HCEC 1CT (cell line): Measurements from ENCODE around the gene HSD17B7.
A peak's percentile ranks its signal among the peaks of the same experiment; 100 is the strongest.
"Not testable (repeated sequence)": the region's sequence is repeated elsewhere in the genome, so short reads cannot be mapped to it uniquely, and the experiment has no call there.

Experiments
- DNase-seq: peaks from one replicate; pipeline ENCODE4 v3.0.0-alpha.2; 2017

The HSD17B7 gene, protein sequence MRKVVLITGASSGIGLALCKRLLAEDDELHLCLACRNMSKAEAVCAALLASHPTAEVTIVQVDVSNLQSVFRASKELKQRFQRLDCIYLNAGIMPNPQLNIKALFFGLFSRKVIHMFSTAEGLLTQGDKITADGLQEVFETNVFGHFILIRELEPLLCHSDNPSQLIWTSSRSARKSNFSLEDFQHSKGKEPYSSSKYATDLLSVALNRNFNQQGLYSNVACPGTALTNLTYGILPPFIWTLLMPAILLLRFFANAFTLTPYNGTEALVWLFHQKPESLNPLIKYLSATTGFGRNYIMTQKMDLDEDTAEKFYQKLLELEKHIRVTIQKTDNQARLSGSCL

DNA sequence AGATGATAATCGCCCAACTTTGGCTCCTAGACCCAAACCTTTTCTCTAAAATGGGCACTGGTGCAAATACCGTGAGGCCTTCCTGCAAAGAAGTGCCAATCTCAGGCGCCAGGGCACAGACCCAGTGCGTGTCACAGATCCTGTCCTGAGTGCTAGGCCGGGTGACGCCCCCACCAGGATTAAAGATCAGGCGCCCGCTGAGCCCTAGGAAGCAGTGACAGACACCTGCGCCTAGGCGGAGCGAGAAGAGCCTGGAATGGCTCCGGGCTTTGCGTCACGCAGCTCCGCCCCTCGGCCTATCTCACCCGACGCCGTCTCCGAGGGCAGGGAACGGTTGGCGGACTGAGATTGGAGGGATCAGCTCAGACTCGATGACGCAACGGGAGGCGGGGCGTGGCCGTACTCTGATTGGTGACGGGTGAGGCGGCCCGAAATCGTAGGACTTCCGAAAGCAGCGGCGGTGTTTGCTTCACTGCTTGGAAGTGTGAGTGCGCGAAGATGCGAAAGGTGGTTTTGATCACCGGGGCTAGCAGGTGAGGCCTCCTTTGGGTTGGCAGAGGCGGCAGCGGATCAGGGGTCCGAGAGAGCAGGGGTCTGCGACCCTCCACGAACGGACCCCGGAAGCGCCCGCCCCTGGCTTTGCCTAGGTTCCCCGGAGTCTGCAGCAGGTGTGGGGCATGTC is at the start of gene HSD17B7:
TSS of gene HSD17B7 (plus strand) at position 400 of the 682 bp plus-strand sequence. CDS start at position 499, 99 bp downstream.
- DNase-seq: peak; percentile 49

DNA sequence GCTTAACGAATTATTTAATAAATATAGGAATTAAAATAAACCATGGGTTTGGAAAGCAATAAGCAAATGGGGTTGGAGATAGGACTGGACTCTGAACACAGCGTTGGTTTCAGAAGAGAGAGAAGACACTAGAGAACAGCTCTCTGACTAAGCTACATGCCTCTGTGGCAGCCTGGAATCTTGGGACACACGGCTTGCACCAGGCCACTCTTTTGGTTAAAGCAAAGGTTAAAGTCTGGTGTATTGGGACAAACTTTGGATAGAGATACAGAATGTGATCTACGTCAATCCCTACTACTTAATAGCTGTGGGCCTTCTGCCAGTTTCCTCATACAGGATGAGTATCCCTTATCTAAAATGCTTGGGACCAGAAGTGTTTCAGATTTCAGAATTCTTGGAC is 49.7 kb upstream of the HSD17B7 start:
- no peak for DNase-seq

DNA sequence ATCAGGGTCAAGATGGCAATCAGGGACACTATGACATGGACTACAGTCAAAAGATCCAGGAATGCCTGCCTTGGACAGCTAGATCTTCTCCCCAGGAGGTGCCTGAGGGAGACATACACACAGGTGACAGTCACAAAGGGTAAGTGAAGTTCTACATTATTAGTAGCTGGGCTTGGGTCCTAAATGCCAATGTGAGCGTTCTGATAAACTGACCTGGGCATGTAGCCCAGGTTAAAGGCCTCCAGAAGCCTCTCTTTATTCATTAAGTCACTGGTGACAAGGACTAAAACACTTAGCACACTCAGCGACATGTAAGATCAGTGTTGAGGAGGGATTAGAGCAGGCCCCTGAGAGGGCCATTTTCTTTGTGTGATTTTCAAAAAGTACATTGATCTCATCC is 48.9 kb upstream of the HSD17B7 start:
- DNase-seq: no peak

DNA sequence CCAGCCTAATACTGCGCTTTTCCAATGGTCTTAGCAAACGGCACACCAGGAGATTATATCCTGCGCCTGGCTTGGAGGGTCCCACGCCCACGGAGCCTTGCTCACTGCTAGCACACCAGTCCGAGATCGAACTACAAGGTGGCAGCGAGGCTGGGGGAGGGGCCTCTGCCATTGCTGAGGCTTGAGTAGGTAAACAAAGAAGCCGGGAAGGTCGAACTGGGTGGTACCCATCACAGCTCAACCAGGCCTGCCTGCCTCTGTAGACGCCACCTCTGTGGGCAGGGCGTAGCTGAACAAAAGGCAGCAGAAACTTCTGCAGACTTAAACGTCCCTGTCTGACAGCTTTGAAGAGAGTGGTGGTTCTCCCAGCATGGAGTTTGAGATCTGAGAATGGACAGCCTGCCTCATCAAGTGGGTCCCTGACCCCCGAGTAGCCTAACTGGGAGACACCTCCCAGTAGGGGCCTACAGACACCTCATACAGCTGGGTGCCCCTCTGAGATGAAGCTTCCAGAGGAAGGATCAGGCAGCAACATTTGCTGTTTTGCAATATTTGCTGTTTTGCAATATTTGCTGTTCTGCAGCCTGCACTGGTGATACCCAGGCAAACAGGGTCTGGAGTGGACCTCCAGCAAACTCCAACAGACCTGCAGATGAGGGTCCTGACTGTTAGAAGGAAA is 44.1 kb upstream of the HSD17B7 start:
- DNase-seq: not testable (repeated sequence)

DNA sequence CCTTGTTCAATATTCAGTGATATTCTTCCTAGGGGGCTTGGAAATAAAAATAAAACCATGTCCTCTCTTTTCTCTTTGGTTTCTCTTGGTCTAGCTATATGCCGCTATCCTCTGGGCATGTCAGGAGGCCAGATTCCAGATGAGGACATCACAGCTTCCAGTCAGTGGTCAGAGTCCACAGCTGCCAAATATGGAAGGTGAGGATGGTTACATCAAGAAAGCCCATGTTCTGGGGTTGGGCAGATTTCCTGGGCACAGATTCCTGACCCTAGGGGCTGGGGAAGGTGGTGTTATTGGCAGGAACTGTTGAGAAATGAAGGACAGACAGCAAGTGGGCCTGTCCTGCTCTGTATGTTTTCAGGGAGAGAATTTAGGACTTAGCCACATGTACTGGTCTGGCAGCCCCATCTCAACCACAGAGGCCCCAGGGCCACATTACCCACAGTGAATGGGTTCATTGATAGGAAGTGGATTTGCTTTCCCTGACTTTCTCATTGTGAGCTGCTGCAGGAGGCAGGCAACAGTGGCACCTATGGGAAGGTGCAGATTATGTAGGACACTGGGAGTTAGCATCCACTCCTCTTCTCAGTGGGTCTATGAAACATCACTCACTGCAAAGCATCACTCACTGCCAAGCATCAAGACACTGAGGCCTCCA is 37.4 kb upstream of the HSD17B7 start:
- DNase-seq: no peak

DNA sequence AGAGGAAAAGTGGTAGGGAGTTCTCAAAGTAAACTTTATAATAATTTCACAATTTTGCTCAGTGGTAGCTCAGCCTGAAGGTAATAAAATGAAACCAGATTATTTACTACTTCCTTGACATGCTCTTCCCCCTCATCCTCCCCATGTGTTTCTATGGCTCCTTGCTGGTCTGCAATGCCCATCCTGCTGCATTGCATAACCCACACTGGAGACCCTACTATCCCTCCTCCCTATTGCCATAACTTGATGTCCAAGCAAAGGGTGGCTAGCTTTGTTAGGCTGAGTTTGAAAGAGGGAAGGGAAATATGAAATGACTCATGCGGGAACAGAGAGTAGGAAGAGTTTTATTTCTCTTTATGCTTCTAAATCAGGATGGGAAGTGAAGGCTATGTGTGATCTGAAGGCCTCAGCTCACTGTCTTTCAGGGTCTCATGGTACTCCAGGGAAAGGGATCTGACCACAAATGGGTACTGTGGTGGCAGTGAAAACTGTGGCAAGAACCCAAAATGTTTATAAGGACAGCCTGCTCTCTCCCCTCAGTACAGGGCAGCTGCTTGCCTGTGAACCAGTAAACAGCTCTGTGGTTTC is 36.4 kb upstream of the HSD17B7 start:
- DNase-seq: peak; percentile 38

DNA sequence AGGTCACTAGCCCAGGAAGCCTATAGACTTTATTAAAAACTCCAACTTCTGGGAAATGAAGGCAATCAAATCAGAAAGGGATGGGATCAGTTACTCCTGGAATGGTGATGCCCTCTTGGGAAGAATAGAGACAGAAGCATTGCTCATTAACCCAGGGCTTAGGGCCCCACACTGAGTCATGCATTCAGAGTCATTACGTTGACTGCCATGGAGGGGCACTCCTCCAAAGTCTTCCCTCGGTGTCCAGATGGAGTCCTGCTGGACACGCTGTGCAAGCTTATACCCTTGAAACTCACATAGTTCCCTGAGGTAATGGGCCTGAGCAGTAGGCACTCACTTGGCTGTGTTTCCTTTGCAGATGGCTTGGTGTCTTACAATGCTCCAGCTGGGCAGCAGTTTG is 35.2 kb upstream of the HSD17B7 start:
- DNase-seq: peak; percentile 41

DNA sequence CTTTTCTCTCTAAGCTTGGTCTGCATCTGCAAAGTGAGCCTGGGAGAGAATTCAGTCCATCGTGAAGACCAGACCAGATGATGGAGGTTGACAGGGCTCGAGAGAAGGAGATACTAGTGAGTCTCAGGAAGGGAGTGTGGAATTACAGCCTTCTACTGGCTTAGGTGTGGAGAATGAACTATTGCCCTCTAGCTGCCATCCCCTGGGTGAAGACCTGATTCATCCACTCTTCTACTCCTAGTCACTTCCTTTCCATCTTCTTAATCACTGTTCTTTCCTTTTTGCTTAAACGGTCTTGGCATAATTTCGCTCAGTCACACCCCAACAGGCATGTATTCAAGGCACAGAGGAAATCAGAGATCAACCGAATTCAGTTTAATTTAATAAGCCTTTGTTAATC is 34.0 kb upstream of the HSD17B7 start:
- DNase-seq: peak; percentile 66

DNA sequence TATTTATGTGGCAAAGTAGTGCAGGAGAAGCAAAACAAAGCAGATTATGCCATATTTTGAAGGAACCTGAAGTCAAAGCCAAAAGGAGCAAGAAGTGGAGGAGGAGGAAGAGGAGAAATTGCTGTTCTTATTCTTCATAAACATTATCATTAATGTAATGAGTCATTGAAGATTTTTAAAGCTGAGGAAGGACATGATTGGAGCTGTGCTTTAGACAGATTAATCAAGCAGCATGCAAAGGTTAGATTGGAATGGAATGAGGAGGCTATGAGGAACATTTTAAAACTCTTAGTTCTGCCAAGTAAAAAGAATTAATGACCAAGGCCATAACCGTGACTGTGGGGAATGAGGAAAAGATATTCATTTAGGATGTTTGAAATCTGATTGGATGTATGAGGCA is 33.0 kb upstream of the HSD17B7 start:
- no peak for DNase-seq

DNA sequence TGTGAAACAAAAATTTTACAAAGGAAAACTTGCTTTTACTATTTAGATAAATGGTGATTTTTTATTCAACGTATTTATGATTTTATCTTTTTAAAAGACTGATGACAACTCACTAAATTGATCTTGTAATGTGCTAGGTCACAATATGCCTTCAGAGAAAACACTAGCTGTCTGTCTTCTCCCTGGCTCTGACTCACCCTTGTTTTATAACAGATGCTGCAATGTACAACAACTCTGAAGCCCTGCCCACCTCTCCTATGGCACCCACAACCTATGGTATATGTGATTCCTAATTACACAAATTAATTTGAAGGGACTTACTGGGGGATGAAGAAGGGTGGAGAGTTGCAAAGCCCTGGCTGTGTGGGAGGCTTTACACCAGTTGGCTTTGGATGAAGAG is 24.7 kb upstream of the HSD17B7 start:
- no peak for DNase-seq

DNA sequence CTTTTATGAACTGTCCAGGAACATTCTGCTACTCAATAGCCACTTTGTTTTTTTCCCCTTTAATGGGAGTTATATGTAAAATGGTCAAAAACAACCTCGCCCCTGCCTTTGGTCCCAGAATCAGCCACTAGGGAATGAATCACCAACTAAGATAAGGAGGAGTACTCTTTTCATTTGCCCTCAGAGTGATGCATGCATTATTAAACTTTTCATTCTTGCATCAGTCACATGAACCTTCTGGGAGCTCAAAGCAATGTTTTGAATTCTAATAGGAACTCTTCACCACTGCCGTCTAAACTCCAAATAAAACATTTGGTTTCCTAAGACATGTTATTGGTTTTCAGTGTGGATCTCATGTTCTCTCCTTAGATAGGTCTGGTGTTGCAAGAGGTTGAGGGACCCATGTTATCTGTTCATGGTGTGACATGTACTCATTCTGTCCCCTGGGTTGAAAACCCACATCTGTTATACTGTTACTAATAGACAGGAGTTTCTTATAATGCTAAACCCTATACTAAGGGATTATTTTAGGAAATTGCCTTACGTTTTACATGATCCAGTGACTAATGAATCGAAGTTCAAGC is 17.8 kb upstream of the HSD17B7 start:
- DNase-seq: no peak

DNA sequence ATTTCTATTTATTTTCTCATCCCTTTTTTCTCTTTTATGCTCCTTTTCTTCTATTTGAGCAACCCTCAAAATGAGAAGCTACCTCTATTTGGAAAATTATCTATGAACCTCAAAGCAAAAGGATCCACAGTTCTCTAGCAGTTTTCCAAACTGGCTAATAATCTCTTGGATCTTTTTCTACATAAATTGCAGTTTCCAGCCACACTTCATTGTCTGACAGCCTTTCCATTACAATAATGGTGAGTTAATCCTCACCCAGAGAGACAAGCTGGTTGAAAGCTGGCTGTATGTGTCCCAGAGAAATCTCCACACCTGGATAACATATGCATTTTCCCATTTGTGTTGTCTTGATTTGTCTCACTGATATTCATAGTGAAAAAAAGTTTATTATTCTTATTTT is 16.5 kb upstream of the HSD17B7 start:
- no peak for DNase-seq

DNA sequence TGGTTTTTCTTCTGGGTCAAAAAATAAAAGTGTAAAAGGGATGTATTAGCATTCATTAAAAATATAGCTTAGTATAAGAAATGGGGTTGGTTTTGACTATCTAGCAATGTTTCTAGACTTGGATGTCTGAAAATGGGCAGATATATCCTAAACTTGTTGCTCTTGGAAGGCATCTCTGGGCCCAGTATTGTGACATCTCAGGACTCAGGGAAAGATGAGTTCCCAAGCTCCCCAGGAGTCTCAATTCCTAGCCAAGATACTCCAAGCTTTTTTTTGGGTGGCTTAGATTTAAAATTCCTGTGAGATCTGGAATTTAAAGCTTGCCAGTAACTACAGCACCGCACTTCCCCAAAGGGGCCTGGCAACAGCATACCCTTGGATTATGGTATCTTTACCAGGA is 11.5 kb upstream of the HSD17B7 start:
- DNase-seq: no peak

DNA sequence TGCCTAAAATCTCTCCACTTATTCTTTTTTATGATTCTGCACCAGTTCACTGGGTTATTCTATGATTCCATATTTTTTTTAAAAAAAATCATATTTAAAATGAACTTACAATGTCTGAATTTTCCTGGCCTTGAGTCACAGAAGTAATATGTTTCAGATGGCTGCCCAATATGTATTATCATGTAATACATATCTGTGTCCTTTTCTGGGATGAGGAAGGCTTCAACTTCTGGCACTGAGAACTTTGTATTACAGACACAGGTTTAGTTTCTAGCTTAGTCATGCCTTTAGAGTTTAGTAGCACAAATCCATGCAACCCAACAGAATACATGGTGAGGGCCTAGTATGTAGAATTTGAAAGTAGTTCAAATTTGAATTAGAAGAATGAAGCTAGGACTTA is 7.8 kb upstream of the HSD17B7 start:
- DNase-seq: no peak

DNA sequence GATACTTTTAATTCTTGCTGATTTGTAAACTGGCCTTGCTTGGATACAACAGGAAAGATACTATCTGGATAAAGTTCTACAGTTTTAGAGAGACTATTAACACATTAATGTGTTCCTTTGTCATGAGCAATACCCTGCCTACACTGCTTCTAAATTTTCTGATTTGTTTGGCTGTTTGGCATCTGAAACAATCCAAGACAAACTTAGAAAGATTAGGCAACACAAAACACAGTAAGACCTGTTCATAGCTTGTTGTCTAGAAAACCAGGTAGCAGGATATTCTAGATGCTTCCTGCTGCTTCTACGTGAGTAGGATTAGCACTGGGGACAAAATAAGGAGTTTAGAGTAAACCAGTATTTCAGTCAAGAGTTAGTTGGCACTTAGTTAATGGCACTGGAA is 5.6 kb upstream of the HSD17B7 start:
- not testable (repeated sequence) for DNase-seq

DNA sequence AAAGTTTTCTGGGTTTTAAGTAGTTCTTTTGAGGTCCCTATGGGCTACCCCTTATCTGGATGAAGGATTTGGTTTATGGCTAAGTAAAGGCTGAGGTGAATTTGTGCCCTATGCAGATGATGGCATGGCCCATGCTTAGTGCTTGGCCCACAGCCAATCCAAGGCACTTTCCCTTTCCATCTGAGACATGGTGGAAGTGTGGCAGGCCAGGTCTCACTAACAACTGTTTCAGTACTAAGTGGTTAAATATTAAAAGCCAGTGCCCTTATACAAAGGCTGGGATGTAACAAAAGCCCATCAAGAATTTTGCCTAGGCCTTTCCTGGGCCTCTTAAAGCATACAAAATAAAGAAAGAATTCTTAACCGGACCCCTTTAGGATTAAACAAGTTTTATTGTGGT is 1.7 kb upstream of the HSD17B7 start:
- not testable (repeated sequence) for DNase-seq

DNA sequence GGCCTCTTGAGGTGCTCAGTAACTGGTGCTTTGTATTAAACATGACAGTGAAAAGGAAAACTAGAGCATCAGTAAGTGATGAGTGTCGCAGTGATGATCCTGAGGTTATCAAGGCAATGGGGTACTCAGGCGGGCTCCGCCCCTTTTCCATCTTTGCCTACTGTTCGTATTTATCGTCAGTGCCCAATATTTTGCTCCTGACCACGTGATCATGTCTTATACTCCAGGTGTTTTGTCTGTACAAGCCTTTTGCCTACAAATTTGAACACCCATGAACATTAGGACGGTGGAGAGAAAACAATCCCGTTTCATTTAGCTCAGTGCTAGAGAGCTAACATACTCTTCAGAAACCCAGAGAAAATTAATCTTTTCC is 469 bp downstream of the HSD17B7 start:
- DNase-seq: not testable (repeated sequence)

DNA sequence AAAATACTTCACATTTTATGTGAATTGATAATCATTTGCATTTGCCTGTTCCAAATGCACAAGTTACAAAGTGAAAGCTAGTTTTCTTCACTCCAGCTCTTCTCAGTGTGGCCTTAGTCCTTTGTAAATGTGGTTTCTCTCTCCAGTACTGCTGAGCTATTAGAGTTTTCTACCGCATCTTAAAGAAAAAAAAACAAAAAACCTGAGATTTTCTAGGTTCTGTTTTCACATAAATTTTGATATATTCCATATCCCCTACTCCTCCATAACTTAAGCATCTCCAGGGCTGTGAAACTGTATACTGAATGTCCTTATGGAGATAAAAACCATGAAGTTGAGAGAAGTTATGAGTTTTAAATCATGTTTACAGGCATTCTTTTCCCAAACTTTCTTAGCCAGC is 3.8 kb downstream of the HSD17B7 start:
- not testable (repeated sequence) for DNase-seq

DNA sequence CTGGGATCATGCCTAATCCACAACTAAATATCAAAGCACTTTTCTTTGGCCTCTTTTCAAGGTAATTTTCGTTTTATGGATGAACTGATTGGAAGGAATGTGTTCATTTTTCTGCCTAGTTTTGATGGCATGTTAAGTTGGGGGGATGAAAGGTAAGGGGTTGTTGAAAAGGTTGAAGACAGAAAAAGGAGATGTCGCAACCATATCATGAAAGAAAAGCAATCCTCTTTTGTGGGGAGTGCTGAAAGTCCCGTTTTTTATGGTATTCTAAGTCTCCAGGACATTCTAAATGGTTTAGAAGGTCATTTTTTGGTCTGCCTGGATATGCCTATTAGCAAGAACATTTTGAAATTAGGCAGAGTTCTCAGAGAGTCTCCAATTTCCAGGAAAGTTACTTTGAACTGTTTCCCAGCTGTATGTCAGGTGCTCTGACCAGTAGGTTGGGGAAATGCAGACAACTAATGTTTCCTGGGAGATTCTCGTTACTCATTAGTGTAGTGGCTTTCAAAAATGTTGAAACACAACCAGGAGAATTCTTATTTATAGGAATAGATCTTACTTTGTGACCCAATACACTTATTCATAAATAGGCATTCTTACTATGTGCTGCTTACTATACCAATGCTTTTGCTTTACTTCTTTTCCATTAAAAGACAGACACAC is 6.2 kb downstream of the HSD17B7 start:
- DNase-seq: not testable (repeated sequence)

DNA sequence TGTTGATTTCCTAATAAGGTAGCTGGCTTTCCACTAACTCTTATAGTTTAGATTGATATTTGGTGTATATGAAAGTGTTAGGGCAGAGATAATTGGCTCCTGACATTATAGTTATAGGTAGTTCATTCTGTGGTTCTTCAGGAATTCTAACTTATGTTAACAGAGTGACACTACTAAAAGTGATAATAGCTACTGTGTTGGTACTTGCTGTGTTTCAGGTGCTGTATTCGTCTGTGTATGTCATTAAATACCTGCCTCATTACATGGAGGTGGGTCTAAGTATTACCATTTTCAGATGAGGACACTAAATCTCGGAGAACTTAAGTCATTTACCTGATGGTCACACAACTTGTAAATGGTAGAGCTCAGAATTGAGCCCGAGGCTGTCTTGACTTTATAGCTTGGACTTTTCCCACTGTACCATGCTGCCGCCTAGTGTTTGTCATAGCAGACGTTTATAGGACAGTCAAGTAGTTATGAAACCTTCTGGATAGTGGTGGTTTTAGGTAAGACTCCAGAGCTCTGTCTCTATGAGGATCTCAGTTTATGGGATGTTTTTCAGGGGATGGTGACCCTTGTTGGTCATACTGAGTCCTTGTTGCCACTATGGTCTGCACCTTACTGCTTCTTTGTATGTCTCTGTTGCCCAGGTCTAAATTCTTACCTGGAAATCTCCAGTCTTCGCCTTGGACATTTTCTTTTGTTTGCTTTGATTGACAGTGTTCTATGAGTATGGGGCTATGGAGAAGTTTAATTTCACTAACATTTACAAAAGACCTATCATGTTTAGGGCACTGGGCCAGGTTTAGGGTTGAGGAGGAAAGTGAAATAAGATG is 9.7 kb downstream of the HSD17B7 start:
- DNase-seq: peak; percentile 52

DNA sequence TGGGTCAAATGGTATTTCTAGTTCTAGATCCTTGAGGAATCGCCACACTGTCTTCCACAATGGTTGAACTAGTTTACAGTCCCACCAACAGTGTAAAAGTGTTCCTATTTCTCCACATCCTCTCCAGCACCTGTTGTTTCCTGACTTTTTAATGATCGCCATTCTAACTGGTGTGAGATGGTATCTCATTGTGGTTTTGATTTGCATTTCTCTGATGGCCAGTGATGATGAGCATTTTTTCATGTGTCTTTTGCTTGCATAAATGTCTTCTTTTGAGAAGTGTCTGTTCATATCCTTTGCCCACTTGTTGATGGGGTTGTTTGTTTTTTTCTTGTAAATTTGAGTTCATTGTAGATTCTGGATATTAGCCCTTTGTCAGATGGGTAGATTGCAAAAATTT is 17.0 kb downstream of the HSD17B7 start:
- DNase-seq: not testable (repeated sequence)
